GM21381 (cell line): Measurements from ENCODE around the gene UBE2F.
"Not testable (repeated sequence)": the region's sequence is repeated elsewhere in the genome, so short reads cannot be mapped to it uniquely, and the experiment has no call there.

Experiments used
- ATAC-seq: cut with Tn5 transposase; IDR thresholded peaks from one replicate; pipeline ENCODE4 v1.9.1; 2021; ENCODE audit warnings: mild to moderate bottlenecking, moderate library complexity; ENCODE audit not compliant: unreplicated experiment

UBE2F gene

DNA sequence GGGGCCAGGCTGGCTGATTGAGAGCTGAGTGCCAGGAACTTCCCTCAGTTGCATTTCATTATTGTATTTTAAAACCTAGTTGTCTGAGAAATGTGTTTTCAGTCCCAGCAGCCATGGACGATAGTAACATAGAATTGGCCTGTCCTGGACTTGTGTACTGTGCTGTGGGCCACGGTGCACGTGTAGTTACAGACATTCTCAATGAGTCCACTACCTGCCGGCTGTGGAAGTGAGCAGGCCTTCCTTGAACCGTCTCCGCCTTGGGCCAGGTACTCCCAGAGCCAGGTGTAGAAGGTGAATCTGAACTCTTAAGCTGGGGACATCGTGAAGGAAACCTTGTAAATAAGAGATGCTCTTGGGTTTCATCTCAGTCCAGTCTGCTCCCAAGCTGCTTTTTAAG is 47.0 kb downstream of the UBE2F start:
- no peak for ATAC-seq

- no peak for ATAC-seq
These were observed 48.9 kb downstream of the UBE2F start for GRCh38 chr2:238015705-238016104.

DNA sequence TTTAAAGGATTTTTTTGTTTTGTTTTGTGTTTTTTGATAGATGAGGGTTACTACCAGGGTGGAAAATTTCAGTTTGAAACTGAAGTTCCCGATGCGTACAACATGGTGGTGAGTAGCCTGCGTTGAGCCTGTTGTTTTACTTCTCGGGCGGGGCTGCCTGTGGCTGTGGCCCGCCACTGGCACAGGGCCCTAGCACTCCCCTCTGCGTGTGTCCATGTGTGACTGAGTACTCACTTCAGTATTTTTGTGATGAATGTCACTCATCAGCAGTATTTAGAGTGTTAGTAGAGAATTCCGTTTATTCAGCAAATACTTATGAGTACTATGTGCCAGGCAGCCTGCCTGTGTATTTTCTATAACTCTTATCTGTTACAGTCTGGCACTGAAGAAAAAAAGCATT is 49.7 kb downstream of the UBE2F start:
- ATAC-seq: no peak

GRCh38 chr2:238019962-238020361 is 53.1 kb downstream of the UBE2F start:
- no peak for ATAC-seq

GRCh38 chr2:238020816-238021215 is 54.0 kb downstream of the UBE2F start:
- no peak for ATAC-seq

DNA sequence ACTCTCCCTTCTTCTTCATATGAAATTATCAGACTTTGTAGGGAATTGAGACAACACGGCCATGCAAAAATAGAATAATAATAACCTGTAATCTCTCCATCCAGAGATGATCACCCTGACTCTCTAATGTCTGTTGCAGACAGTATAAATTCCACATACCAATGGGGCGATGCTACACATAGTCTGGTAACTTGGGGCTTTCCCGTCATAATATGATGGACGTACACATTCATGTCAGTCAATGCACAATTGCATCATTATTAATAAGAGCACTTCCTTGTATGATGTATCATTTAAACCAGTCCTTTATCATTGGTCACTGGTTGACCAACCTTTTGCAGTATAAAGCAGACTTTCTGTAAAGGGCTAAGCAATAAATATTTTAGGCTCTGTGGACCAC is 54.5 kb downstream of the UBE2F start:
- no peak for ATAC-seq

- ATAC-seq: no peak
These were observed 55.9 kb downstream of the UBE2F start for GRCh38 chr2:238022594-238023157.

- no peak for ATAC-seq
These were observed 56.8 kb downstream of the UBE2F start for GRCh38 chr2:238023608-238024007.

GRCh38 chr2:238024986-238025385 is 58.2 kb downstream of the UBE2F start:
- ATAC-seq: no peak

DNA sequence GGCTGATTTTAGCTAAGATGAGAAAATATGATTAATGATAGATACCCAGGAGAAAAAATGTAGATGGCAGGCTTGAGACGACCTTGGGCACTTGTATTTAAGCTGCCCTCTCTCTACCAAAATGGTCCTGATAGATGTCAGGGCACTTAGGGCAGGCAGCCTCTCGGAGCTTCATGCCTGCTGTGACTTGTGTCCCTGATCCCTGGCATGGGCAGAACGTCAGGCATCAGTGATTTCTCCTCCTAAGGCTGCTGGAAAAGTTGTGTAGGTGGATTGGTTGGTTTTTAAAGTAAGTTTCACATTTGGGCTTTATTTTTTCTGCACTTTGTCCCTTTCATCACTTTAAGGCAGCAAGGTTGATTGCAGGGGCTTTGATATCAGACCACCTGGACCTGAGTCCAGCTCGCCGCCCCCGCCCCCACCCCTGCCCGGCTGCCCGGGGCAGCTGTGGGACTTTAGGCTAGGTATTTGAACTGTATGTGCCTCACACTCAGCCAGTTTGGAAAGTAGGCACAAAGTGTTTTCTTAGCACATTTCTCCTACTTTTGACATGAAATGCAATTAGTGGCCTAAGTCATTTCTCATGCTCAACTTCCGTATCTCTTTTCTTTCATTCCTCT is 59.0 kb downstream of the UBE2F start:
- ATAC-seq: no peak

DNA sequence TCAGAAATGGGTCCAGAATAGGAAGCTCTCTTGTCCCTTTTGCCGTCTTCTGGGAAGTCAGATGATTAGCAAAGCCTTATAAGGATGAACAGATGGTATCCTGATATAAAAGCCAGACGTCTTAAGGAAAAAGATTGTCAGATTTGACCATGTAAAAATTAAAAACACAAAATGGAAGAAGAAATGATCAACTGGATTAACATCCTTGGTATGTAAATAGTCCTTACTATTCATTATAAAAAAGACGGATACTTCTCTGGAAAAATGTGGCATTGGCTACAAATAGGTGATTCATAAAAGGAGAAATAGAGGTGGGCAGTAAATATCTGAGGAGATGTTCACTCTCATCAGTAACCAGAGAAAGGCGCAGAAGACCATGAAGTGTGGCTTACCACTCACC is 60.2 kb downstream of the UBE2F start:
- no peak for ATAC-seq

DNA sequence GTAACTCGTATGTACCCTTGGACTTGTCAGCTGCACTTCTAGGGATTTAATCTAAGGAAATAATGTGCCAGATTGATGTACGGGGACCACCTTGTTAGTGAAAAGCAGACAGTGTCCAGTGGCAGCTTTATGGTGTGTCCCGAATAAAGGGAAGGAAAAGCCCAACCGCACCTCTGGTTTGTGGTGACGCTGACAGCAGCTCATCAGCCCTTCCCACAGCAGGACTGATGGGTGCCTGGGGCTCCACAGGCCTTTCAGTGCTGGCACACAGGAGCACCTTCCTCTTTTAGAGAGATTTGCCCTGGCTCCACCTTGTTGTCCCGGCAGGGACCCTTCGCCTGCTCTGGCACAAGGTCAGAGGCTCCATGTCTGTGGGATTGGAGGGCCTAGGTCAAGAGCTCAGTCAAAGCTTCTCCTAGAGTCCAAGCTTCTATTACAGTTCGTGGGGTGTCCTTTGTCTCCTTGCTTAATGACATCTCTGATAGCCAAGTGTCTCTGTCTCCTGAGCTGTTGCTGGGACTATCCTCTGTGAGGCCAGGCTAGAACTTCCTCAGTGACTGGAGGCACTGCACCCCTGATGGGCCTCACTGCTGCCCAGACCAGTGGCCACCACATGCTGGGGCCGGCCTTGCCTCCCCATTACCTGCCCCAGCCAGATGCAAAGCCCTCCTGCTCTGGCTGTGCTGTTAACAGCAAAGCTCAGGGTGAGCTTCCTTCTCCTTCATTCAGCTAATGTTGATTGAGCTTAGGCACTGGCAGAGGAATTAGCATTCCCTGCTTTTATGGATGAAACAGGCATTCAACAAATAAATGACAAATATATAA is 61.0 kb downstream of the UBE2F start:
- ATAC-seq: no peak

DNA sequence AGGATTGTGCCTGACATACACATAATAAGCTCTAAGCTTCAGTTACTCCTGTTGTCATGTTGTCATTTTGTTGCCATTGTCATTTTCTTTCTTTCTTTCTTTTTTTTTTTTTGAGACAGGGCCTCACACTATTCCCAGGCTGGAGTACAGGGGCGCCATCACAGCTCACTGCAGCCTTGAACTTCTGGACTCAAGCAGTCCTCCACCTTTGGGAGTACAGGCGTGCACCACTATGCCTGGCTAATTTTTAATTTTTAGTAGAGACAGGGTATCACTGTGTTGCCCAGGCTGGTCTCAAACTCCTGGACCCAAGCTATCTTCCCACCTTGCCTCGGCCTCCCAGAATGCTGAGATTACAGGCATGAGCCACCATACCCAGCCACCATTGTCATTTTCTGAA is 63.0 kb downstream of the UBE2F start:
- no peak for ATAC-seq

DNA sequence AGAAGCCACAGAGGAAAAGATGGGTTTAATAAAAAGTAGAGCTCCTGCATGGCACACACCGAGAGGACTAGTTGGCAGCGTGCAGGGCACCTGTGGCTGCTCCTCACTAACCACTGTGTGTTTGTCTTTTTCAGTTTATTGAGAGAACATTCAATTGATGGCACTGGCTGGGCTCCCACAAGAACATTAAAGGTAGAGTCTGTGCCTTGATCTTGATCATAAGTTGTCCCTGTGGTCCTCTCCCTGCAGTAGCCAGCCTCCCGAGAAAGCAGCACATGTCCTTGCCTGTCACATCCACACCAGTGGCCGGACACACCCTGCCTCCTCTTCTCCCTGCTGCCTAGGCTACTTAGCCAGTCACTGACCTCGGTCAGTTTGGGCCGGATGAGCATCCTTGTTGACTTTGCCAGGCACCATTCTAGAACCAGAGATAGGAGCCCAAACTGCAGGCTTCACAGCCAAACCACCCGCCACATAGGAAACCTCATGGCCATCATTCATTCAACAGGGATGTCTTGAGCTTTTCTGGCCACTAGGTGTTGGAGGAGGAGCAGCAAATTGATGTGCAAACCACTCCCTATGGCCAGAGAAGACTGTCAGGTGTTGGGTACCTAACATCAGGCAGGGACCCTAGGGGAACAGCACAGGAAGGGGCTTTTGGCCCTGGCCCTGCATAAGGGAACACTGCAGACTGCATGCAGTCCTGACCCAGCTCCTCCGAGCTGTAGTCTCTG is 63.8 kb downstream of the UBE2F start:
- ATAC-seq: no peak

DNA sequence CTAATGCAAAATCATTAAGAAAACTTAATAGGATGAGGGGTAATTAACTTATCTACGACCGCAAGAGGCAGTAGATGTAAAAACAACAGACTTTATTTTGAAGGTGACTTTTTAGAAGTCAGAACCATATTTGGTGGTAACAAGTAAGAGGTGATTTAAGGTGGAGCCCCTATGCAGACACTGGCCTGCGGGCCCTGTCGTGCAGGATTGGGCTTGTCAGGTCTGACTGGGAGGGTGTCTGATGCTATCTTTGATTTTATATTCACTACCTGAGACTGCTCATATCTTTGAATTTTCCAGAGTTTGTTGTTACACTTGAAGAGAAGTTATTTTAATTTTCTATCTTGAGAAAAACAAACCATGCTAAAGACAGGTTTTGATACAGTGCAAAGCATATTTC is 64.9 kb downstream of the UBE2F start:
- no peak for ATAC-seq

- no peak for ATAC-seq
These were observed 66.0 kb downstream of the UBE2F start for GRCh38 chr2:238032755-238033337.

- not testable (repeated sequence) for ATAC-seq
These were observed 67.2 kb downstream of the UBE2F start for GRCh38 chr2:238033991-238034390.

GRCh38 chr2:238038203-238038602 is 71.4 kb downstream of the UBE2F start:
- ATAC-seq: no peak

- no peak for ATAC-seq
These were observed 72.3 kb downstream of the UBE2F start for GRCh38 chr2:238039151-238039550.

- no peak for ATAC-seq
These were observed 73.2 kb downstream of the UBE2F start for GRCh38 chr2:238039985-238040384.

- ATAC-seq: no peak
These were observed 74.1 kb downstream of the UBE2F start for GRCh38 chr2:238040918-238041317.
